Measurements from ENCODE around the gene KCNIP1.

The KCNIP1 gene

DNA sequence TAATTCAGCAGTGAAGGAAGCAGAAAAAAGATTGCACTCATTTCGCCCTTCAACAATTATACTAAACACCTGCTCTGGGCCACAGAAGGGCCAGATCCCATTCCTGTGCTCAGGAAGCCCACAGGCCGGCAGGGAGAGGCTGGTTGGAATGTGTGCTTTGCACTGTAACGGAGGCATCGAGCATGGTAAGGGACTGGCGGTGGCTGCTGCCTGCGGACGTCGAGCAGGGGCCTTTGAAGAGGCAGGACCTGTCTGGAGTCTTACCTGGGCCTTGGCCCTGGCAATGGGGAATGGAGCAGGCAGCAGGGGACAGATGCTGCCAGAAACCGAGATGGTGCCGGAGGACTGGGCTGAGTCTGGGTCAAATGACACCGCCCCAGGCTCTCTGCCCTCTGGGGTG is 97.8 kb downstream of the KCNIP1 start:
- TF ChIP-seq, protein P1, sequence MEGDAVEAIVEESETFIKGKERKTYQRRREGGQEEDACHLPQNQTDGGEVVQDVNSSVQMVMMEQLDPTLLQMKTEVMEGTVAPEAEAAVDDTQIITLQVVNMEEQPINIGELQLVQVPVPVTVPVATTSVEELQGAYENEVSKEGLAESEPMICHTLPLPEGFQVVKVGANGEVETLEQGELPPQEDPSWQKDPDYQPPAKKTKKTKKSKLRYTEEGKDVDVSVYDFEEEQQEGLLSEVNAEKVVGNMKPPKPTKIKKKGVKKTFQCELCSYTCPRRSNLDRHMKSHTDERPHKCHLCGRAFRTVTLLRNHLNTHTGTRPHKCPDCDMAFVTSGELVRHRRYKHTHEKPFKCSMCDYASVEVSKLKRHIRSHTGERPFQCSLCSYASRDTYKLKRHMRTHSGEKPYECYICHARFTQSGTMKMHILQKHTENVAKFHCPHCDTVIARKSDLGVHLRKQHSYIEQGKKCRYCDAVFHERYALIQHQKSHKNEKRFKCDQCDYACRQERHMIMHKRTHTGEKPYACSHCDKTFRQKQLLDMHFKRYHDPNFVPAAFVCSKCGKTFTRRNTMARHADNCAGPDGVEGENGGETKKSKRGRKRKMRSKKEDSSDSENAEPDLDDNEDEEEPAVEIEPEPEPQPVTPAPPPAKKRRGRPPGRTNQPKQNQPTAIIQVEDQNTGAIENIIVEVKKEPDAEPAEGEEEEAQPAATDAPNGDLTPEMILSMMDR (IDR thresholded peaks at IDR 0.05; ENCODE audit: low read depth, low read length), result no peak
- H3K4me3 ChIP-seq (replicated peaks in 1 of 2; ENCODE audit: low read depth in 2 of 2, low read length in 2 of 2), result no peak overlapping the region
- DNase-seq (ENCODE audit: low read depth in 2 of 2), result no peak

DNA sequence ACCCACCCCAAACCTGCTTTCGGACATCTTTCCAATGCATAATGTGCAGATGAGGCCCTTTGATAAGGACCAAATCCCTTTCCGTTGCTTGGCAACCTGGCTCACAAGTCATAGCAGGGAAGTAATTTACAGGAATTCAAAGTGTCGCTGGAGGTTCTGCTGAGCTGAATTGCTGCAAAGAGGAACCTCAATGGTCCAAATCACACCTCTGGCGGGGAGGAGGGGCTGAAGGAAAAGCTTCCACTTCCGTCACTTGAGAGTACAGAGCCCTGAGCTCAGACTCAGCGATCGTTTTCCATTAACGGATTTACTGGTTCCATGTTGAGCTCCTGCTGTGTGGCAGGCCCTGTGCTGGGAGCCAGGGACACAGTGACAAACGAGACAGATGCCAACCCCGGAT is 99.3 kb downstream of the KCNIP1 start:
- H3K4me3 ChIP-seq (replicated peaks in 1 of 2; ENCODE audit: low read depth in 2 of 2, low read length in 2 of 2), result no peak overlapping the region
- TF ChIP-seq, protein P1 (IDR thresholded peaks at IDR 0.05; ENCODE audit: low read depth, low read length), result no peak
- DNase-seq (ENCODE audit: low read depth in 2 of 2), result no peak

DNA sequence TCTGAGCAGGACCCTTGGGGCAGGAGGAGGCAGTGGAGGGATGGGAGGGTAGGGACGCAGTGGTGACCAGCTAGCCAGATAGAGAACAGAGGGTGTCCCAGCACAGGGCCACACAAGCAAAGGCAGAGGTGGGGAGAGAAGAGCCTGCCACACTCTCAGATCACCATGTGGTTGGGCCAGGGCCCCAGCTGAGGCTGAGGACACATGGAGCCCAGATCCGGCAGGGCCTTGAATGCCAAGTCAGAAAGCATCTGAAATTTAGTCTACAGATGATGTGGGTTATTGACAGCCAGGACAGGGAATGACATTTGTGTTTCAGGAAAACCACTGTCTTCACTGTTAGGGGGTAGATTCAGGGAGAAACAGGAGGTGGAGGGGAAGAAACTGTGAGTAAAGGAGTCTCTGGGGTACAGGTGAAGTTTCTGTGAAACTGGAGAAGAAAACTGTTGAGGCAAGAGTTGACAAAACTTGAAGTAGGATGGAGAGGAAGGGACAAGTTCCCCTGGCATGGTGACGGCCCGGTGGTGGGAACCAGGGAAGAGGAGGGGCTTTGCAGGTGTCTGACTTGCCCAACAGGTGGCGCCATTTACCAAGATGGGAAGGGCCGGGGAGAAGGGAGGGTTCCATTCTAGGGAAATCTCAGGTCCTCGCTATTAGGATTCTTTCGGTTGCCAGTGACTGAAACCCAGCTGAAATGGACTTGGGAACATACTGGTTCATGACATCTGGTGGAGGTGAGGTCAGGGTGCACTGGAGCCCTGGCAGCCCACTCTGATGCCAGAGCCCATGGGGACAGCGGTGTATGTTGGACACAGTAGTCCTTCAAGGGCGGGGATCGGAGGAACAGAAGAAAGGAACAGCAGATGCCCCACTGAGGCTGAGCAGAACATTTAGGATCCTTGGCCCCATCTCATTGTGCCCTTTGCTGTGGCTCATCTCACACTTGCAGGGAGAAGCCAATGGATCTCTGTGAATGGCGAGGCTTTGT is 100.1 kb downstream of the KCNIP1 start:
- TF ChIP-seq, protein P1 (IDR thresholded peaks at IDR 0.05; ENCODE audit: low read depth, low read length), result peak; percentile 71
- DNase-seq (ENCODE audit: low read depth in 2 of 2), result peak; percentile 47 to 56

DNA sequence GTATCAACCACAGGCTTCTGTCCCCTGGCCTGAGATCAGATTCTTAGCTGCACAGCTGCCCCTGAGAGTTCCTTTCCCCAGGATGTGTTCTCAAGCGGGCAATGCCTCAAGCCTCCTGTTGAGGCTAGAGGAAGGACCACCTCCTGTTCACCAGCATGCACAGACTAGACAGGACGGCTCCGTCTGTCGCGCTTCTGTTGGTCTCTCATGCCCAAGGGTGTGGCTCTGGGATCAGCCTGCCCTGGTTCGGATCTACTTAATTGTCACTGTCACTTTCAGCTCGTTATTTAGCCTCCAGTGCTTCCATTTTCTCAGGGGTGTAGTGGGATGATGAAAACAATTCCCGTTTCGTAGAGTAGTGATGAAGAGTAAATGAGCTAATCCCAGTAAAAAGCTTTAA is 103.1 kb downstream of the KCNIP1 start:
- H3K4me3 ChIP-seq (replicated peaks in 1 of 2; ENCODE audit: low read depth in 2 of 2, low read length in 2 of 2), result no peak overlapping the region
- DNase-seq (ENCODE audit: low read depth in 2 of 2), result no peak
- TF ChIP-seq, protein P1 (IDR thresholded peaks at IDR 0.05; ENCODE audit: low read depth, low read length), result no peak

More for the DNA sequence above, 100.1 kb downstream of the KCNIP1 start:
- H3K4me3 ChIP-seq (replicated peaks in 1 of 2; ENCODE audit: low read depth in 2 of 2, low read length in 2 of 2), result no peak overlapping the region

DNA sequence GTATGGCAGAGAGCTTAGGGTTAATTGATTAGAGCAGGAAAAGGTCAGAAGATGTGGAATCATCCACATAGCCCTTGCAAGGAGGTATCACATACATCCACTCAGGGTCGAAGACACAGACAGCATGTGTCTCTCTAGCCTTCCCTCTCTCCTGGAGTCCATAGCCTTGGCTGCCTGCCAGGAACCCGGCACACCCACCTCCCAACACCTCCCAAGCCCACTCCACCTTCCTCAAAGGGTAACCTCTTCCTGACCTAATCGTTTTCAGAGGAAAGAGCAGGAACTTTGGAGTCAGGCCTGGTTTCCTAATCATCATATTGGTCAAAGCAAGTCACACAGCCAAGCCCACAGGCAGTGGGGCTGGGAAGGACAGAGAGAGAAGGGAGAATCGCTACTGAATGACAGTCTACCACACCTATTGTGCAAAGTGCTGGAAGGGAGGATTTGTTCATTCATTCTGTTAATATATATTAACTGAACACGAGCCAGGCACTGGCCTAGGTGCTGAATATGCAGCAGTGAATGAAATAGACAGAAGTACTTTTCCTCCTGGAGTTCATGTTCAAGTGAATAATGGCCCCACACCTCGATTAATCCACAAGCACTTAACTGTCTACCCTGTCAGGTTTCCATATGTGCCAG is 107.8 kb downstream of the KCNIP1 start:
- DNase-seq (ENCODE audit: low read depth in 2 of 2), result peak in 1 of 2 donors; percentile 10
- TF ChIP-seq, protein P1 (IDR thresholded peaks at IDR 0.05; ENCODE audit: low read depth, low read length), result no peak
- no peak overlapping the region for H3K4me3 ChIP-seq (replicated peaks in 1 of 2; ENCODE audit: low read depth in 2 of 2, low read length in 2 of 2)

DNA sequence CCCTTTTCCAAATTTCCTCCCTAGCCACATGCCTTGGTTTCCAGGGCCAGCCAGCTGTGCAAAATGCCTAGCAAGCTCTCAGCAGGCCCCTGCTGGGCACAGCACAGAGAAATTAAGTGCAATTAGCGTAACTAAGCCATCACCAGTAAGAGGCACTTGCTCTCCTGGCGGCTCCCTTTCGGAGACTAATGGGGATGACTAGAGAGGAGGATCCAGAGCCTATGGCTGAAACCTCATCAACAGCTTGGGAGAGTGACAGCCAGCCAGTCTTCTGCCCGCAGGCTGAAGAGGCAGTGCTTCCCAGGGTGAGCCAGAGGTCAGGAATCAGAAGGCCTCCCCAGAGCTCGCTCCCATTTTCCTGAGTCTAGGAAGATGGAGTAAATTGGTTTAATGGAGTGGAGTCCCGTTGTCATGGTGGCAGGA is 108.4 kb downstream of the KCNIP1 start:
- TF ChIP-seq, protein P1 (IDR thresholded peaks at IDR 0.05; ENCODE audit: low read depth, low read length), result no peak
- no peak overlapping the region for H3K4me3 ChIP-seq (replicated peaks in 1 of 2; ENCODE audit: low read depth in 2 of 2, low read length in 2 of 2)
- DNase-seq (ENCODE audit: low read depth in 2 of 2), result no peak
